Glutamatergic neuron (in vitro differentiated cells): ENCODE measurements around the gene CHD5. TPM values are rescaled to one million over a fixed set of nuclear protein-coding genes. Genes with fewer than 3 reads are reported as not detected.

ENCODE experiments used
- DNase-seq: peaks from one replicate; pipeline ENCODE4 v3.0.0; 2022
- H3K27ac Mint-ChIP-seq: one replicate; pipeline ENCODE4 v1.8.0; 2020; ENCODE audit warnings: mild to moderate bottlenecking, mixed read lengths, inconsistent platforms; ENCODE audit not compliant: unreplicated experiment
- H3K27me3 Mint-ChIP-seq: one replicate; pipeline ENCODE4 v1.8.0; 2020; ENCODE audit warnings: mild to moderate bottlenecking, moderate library complexity, mixed read lengths, inconsistent platforms; ENCODE audit not compliant: unreplicated experiment
- H3K36me3 Mint-ChIP-seq: one replicate; pipeline ENCODE4 v1.8.0; 2020; ENCODE audit warnings: mild to moderate bottlenecking, mixed read lengths, inconsistent platforms; ENCODE audit not compliant: unreplicated experiment
- H3K4me1 Mint-ChIP-seq: one replicate; pipeline ENCODE4 v1.8.0; 2020; ENCODE audit warnings: mild to moderate bottlenecking, low read depth, mixed read lengths, inconsistent platforms; ENCODE audit not compliant: unreplicated experiment
- H3K4me3 Mint-ChIP-seq: one replicate; pipeline ENCODE4 v1.8.0; 2020; ENCODE audit warnings: mild to moderate bottlenecking, mixed read lengths, inconsistent platforms; ENCODE audit not compliant: unreplicated experiment
- H3K9me3 Mint-ChIP-seq: one replicate; pipeline ENCODE4 v1.8.0; 2020; ENCODE audit warnings: mild to moderate bottlenecking, moderate library complexity, mixed read lengths, inconsistent platforms; ENCODE audit not compliant: unreplicated experiment
- CTCF ChIP-seq: fragments of 200-600 bp; sonication (generic); IDR thresholded peaks from one replicate; pipeline ENCODE4 v1.5.0; 2021; ENCODE audit not compliant: partially characterized antibody, unreplicated experiment
- total RNA-seq: library from RNA; stranded (reverse); fragmentation: NEBNext Ultra II Directional; extraction: Animal tissue kit (Norgen Biotek cat#: 25700); gene quantifications from one replicate; pipeline ENCODE4 v1.2.1, GENCODE V29; 2021; ENCODE audit not compliant: unreplicated experiment

Gene CHD5
- total RNA-seq, 1 donor from 2014 or later = 0.96 TPM

- peaks cover 21% of the 10 kb centered on the region for H3K27me3 Mint-ChIP-seq
- H3K36me3 Mint-ChIP-seq = peaks cover 7% of the 10 kb centered on the region
- H3K4me3 Mint-ChIP-seq = peak overlapping the region; percentile 83
- peak; percentile 60 for DNase-seq
- peaks cover 7% of the 10 kb centered on the region for H3K9me3 Mint-ChIP-seq
- H3K27ac Mint-ChIP-seq = no peak overlapping the region
- peaks cover 3% of the 10 kb centered on the region for H3K4me1 Mint-ChIP-seq
- TF ChIP-seq CTCF = no peak
Measured at GRCh38 chr1:6178751-6179563, 1.2 kb downstream of the CHD5 start.

- DNase-seq = no peak
- no peak overlapping the region for H3K4me3 Mint-ChIP-seq
- peaks cover 3% of the 10 kb centered on the region for H3K4me1 Mint-ChIP-seq
- peaks cover 21% of the 10 kb centered on the region for H3K27me3 Mint-ChIP-seq
- peaks cover 7% of the 10 kb centered on the region for H3K36me3 Mint-ChIP-seq
- H3K9me3 Mint-ChIP-seq = peaks cover 7% of the 10 kb centered on the region
- H3K27ac Mint-ChIP-seq = no peak overlapping the region
- no peak for TF ChIP-seq CTCF
Measured at GRCh38 chr1:6177681-6178380, 2.3 kb downstream of the CHD5 start.

GRCh38 chr1:6176779-6177178, 3.3 kb downstream of the CHD5 start:
- H3K4me3 Mint-ChIP-seq = no peak overlapping the region
- peaks cover 3% of the 10 kb centered on the region for H3K4me1 Mint-ChIP-seq
- peaks cover 18% of the 10 kb centered on the region for H3K27me3 Mint-ChIP-seq
- H3K36me3 Mint-ChIP-seq = peaks cover 7% of the 10 kb centered on the region
- DNase-seq = no peak
- no peak overlapping the region for H3K27ac Mint-ChIP-seq
- TF ChIP-seq CTCF = no peak
- H3K9me3 Mint-ChIP-seq = peaks cover 6% of the 10 kb centered on the region

GRCh38 chr1:6175411-6175828, 4.7 kb downstream of the CHD5 start:
- Mint-ChIP-seq H3K27ac (no peak overlapping the region), H3K9me3 (peaks cover 3% of the 10 kb centered on the region), H3K27me3 (peaks cover 14% of the 10 kb centered on the region), H3K36me3 (peaks cover 7% of the 10 kb centered on the region), H3K4me1 (peaks cover 3% of the 10 kb centered on the region), H3K4me3 (no peak overlapping the region)
- DNase-seq = no peak
- no peak for TF ChIP-seq CTCF
